Cardiac septum (tissue), 1 donor: ENCODE data around the gene FAXC. TPM values are rescaled to one million over a fixed set of nuclear protein-coding genes. Genes with fewer than 3 reads are reported as not detected.
A peak's percentile ranks its signal among the peaks of the same experiment; 100 is the strongest.

Source experiments
- DNase-seq: peaks from one replicate; pipeline ENCODE4 v3.0.0-alpha.2; 2020; ENCODE audit warnings: low spot score
- intact Hi-C: fragments of 100-400 bp; cut with DNase I; formaldehyde crosslinking; loops from one replicate; pipeline ENCODE4 v1.14.0; 2022
- long read RNA-seq: library from polyadenylated mRNA; unstranded; transcript quantifications from one replicate; pipeline ENCODE4 v2.0.0, GENCODE V29; 2021
- total RNA-seq: library from RNA; stranded (reverse); fragmentation: NEBNext Ultra II Directional; extraction: Animal tissue kit (Norgen Biotek cat#: 25700); gene quantifications from one replicate; pipeline ENCODE4 v1.2.1, GENCODE V29; 2021
- donor health status: DM: no; HTN: no; CAD: no.

Gene FAXC
- 0.57 TPM for total RNA-seq
- long read RNA-seq, full-length matches to known transcripts: 1 of 1 reads
- long read RNA-seq, partial matches to known transcripts: 0 of 1 reads
- long read RNA-seq, other reads (novel, unspliced or antisense): 0 of 1 reads

DNA sequence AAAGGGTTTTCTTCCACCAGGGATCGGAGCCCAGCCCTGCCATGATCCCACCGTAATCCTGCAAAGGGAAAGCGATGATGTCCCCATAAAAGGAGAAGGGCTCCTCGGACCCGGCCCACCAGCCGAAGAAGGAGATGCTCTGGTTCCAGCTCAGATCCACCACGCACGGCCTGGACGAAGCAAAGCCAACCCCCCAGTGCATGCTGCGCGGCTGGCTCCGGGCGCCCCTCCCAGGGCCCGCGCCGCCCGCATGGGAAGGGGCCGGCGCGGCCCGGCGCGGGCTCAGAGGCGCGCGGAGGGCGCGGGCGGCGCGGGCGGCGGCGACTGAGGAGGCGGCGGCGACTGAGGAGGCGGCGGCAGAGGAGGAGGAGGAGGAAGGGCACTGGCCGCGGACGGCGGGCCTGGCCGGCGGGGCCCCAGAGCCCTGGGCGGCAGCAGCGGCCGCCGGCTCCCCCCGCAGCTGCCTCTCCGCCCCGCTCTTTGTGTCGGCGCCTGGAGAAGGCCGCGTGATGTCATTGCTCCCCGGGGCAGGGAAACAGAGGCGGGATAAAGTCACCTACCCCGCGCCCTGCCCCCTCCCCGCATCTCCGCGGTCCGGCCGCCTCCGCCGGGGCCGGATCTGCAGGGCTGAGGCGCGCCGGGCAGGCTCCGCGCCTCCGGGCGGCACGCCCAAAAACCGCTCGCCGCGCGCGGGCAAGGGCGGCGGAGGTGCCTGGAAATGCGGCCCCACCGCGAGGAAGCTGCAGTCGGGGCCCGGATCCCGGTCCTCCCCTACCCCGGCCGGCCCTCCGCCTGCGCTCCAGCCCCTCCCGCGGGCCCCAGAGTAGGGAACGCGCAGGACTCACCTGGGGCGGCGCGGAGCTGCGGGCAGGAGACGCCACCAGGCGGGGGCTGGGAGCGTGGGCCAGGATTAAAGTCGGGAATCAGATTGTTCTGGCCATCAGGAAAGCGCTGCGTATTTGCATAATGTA is at the start of gene FAXC:
TSS of gene FAXC (minus strand) at position 504 of the 971 bp plus-strand sequence. CDS start at position 202, 302 bp downstream.
- no peak for DNase-seq
- intact Hi-C loops: no loop called here

DNA sequence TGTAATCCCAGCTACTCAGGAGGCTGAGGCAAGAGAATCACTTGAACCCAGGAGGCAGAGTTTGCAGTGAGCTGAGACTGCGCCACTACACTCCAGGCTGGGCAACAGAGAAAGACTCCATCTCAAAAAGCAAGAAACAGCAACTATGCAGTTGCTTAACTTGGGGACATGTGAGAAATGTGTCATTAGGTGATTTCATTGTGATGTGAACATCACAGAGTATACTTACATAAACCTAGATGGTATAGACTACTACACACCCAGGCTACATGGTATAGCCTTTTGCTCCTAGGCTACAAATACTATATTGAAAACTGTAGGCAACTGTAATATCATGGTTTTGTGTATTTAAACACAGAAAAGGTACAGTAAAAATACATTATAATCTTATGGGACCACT is 47.8 kb upstream of the FAXC start:
- DNase-seq: no peak
- intact Hi-C loops: no loop called here

DNA sequence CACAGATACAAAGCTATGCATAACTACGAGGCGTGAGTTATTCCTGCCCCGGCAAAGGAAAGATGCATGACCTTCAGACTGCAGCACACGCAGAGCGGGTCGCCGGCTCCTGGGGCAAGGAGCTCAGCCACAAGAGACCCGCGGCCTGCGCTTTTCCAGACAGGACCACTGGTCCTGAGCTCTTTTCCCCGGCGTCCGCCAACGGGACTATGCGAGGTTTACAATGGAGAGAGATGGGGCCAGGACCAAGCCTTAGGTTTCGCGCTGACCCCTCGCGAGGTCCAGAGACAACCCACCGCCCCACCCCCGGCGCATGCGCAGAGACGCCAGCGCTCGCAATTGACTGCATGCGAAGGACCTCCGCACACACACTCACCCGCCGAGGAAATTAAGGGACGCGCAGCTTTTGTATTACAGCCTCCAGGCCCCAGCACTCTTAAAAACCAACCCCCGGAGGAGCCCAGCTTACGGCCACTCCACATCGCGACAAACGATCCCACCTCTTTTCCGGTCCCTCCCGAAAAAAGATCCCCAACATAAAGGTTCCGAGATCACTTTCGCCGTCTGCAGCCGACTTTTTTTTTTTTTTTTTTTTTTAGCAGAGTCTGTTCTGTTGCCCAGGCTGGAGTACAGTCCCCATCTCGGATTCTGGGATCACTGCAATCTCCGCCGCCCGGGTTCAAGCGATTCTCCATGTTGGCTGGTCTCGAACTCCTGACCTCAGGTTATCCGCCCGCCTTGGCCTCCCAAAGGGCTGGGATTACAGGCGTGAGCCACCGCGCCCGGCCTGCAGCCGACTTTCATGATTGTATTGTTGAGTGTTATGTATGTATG is 44.4 kb upstream of the FAXC start, which contains the start of gene COQ3:
TSS of gene COQ3 (minus strand) at position 498 of the 834 bp plus-strand sequence. CDS start at position 482, 16 bp downstream.
- DNase-seq: peak; percentile 82
- intact Hi-C loops: loop anchor here (2.0 kb wide), 1 partner anchor 31 kb away; the partner anchor contains the start of gene PNISR

DNA sequence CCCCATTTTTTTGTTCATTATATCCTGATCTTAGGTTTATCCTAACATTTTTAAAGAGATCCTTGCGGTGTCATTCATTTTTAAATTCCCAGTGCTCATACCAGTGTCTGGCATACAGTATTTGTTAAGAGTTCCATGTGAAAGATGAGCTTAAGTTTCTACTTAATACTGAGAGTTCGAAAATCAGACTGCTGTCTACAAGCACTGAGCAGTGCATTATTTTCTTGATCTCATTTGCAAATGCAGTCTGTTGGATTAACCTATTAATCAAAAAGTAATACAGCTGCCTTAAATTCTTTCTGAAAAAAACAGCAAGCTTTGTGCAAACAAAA is 43.9 kb upstream of the FAXC start:
- intact Hi-C loops: no loop called here
- no peak for DNase-seq

DNA sequence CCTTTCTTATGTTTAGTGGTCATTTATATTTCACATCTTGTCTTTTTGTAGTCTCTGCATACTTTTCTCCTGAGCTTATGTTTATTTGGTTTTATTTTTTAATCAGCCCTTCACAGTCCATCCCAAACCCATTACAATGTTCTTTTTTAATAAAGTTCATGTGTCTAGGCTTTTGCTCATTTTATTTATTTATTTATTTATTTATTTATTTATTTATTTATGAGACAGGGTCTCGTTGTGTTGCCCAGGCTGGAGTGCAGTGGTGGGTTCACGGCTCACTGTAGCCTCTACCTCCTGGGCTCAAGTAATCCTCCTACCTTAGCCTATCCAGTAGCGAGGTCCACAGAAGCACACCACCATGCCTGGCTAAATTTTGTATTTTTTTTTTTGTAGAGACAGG is 41.4 kb upstream of the FAXC start:
- intact Hi-C loops: no loop called here
- DNase-seq: no peak

DNA sequence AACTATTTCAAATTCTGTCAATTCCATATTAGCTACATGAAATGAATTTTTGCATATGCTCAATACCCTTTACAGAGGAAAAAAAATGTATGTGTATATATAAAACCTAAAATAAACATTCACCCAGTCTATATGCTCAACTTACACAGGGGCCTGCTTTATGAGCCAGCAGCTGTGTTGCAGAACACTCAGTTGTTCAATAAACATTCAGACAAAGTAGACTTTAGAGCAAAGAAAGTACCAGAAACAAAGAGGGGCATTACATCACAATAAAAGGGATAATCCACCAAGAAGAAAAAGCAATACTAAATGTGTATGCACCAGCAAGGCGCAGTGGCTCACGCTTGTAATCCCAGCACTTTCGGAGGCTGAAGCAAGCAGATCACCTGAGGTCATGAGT is 35.0 kb upstream of the FAXC start:
- DNase-seq: no peak
- intact Hi-C loops: no loop called here

DNA sequence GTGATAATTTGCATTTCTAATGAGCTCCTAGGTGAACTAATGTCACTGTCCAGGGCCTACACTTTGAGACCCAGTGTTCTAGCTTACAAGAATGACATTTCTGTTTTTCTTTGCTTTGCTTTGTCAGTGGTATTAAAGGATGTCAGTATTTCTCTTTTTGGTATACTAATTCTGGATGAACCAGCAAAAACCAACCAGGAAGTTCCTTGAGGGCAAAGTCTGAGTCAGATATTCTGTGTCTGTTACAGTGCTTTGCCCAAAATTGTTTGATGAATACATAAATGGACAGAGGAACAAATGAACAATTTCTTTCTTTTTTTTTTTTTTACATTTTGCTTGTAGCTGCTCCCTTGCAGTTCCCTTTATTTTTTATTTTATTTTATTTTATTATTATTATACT is 29.2 kb upstream of the FAXC start:
- DNase-seq: no peak
- intact Hi-C loops: no loop called here

DNA sequence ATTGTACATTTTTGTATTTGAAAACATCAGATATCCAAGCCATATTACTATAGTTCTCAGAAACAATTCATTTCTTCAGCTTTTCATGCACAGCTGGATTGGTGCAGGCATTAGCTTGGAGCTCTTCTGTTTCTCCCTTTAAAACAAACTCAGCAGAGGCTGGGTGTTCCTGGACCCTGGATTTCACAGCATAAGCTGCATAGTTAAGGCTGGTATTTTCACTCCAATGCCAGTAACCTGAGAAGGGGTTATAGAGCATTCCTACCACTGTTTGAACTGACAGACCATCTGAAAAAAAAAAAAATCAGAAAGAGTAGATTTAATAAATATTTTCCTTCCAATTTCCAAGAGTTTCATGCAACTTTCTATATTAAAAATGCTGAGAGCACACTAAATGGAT is 20.1 kb upstream of the FAXC start:
- DNase-seq: no peak
- intact Hi-C loops: no loop called here

DNA sequence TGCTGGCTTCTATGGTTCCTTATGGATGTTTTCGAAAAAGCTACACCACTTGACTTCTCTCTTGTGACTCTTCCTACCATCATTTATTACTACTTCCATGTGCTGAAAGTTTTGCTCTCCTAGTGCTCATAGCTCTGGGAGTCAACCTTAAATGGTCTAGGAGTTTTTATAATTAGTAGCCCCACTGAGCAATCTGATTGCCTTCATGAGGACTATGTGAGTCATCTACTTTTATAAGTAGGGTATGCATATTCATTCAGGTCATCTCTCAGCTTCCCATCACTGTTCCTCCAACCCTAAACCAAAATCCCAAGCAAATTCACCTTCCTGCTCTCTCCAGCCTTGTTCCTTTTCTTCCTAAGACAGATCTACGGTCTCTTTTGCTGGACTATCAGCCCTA is 17.4 kb upstream of the FAXC start:
- DNase-seq: no peak
- intact Hi-C loops: no loop called here

DNA sequence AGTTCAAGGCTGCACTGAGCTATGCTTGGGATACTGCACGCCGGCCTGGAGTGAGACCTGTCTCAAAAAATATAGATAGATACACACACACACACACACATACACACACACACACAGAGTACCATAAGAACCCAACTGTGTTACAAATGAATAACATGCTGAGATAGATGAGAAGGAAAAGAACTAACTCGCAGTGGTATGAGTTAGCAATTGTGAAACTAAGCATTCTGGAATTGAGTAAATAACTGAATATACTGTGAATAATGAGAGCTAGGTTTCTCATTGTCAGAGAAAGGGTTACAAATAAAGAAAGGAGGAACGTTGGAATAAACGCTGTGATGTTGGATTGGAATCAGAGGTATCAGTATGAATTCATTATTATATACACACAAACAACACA is 14.6 kb upstream of the FAXC start:
- no peak for DNase-seq

DNA sequence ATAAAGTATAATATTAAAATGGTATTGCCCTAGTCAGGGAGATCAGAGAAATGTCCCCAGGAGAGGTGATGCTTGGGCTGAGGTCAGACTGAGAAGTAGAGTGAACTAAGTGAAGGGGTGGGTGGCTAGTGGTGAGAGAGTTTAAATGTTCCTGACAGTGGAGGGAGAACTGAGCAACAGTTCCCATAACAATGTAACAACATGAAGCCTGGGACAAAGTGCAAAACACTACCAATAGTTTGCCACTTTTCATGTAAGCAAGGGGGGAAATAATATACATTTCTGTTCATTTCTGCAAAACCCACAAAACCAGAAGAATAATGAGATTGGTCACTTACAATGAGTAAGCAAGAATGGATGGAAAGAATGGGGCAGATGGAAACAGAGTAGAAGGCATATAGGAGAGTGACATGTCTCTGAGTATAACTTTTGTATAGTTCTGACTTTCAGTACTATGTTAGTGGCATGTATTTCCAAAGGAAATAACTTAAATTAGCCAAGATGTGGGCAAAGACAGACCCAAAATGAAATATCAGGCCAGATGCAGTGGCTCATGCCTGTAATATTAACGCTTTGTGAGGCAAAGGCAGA is 13.3 kb upstream of the FAXC start:
- DNase-seq: no peak

More for the DNA sequence above, 14.6 kb upstream of the FAXC start:
- intact Hi-C loops: no loop called here

DNA sequence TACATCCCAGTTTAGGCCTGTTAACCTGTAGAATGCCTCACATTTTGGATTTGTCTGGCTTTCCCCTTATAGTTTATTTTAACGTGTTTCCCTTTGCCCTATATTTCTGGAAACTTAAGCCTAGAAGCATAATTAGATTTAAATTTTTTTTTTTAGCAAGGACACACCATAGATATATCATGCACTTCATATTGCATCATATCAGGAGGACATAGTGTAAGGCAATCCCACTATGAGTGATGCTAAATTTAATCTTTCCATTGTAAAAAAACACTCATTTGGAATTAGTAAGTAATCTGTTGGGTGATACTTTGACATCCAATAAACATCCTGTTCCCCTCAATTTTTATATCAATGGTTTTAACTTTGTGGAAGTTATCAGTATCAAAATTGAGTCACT is 10.3 kb upstream of the FAXC start:
- intact Hi-C loops: no loop called here
- DNase-seq: no peak

More for the DNA sequence above, 13.3 kb upstream of the FAXC start:
- intact Hi-C loops: no loop called here

DNA sequence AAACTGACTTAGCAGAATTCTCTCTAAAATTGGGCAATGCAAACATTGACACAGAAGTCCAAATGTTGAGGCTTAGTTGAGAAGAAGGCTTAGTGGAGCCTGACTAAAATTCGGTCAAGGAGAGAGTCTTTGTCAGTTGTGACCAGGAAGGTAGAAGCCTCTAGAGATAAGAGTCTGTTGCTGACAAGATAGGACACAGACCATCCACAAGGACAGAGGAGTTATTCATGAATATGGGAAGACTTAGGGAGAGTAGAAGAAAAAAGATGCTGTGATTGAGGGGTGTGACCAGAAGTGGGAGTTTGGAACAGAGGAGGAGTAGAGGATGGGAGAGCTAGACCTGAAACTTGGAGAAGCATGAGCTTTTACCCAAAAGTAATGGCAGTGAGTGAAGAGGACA is 7.2 kb upstream of the FAXC start:
- intact Hi-C loops: no loop called here

DNA sequence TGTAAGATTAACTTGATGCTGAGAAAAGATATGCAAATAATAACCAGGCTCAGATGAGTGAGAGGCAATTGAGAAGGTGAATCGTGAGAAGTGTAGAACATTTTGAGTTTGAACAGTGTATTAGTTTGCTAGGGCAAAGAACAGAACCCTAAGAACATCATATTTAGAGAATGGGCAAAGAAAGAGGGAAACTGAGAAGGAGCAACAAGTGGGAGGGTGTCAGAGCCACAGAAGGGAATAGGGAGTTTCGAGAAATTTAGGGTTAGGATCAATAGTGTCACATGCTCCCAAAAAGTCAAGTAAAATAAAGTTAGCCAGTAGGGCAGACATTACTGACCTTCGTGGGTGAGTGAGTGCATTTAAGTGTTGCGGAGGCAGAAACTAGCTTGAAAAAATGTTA is 5.5 kb upstream of the FAXC start:
- intact Hi-C loops: no loop called here
- no peak for DNase-seq

More for the DNA sequence above, 7.2 kb upstream of the FAXC start:
- no peak for DNase-seq

DNA sequence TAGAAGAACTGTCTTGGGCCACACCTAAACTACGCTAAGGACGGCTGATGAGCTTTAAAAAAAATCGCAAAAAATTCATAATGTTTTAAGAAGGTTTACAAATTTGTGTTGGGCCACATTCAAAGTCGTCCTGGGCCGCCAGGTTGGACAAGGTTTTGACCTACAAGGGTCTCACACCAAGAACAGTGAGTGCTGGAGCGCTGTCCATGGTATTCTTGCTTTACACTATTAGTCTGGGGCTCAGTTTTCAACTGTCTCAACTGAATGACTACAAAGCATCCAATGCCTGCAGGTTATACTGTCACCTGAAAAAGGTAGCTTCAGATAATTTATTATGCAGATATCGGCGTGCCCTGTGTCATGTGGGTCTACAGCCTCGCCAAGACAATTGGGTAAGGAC is 3.7 kb upstream of the FAXC start:
- intact Hi-C loops: no loop called here
- no peak for DNase-seq

DNA sequence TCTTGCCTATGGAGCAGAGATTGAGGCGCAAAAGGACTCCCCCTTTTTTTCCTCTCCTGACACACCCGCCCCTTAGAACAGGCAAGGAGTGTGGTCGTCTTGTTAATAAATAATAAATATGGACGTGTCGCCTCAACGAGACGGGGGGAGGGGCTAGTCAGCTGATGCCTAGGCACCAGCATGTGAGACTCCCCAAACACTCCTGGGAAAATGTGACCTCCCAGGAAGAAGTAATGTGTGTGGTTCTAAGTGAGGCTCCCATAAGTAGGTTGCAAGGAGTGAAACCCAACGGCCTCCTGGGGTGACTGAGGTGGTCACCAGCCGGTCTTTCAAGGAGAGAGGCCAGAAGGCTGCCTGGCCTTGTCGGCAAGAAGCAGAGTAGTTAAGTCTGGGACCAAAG is 1.1 kb upstream of the FAXC start:
- no peak for DNase-seq
- intact Hi-C loops: no loop called here

DNA sequence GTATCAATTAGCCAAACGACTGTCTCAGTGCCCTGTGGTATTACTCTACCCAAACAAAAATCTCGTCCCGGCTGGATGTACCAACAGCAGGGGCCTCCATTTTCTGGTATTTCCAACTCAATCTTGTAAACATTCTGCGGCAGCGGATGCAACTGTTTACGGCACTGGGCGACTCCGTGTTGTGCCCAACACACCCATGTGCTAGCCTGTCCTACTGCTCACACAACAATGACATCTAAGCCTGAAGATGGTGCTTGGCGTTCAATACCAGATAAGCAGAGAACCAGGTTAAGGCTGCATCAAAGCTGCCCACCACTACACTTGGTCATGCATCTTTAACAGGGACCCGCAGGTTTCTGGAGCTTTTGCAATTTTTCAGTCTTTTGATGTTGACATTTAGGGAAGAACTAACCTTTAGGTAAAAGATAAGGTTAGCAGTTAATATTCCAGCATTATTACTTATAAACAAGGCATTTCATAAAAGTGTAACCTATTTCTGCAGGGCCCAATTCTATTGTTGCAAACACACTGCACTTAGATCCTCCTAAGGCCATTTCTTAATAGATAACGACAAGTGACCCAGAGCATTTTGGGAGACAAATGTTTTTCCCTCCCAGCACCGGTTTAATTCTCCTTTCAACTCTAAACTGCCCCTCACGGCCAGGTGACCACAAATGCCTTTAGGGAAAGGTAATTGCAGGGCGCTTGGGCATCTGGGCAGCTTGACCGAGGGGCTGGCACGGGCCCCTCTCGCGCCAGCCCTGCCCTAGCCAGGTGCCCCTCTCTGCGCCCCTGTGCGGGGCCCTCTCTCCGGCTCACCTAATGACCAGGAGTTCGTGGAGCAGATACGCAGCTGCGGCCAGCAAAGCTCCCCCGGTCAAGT is 945 bp downstream of the FAXC start:
- DNase-seq: no peak
- intact Hi-C loops: no loop called here

DNA sequence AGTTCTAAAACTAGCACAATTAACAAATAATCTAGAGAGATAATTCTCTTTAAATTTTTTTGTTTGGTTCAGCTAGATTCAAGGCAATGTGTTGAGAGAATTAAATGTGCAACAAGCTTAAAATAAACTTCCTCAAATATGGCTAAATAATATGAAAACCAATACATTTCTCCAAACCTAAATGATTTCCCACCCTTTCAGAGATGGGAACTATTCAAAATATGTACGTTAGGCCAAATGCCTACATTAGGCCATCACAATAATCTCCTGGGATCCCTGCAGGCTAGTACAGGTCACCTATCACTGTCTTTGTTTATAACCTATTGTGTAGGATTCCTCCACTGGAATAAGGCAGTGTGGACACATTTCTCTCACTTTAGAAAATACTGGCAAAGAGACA is 1.7 kb downstream of the FAXC start:
- no peak for DNase-seq
- intact Hi-C loops: no loop called here

DNA sequence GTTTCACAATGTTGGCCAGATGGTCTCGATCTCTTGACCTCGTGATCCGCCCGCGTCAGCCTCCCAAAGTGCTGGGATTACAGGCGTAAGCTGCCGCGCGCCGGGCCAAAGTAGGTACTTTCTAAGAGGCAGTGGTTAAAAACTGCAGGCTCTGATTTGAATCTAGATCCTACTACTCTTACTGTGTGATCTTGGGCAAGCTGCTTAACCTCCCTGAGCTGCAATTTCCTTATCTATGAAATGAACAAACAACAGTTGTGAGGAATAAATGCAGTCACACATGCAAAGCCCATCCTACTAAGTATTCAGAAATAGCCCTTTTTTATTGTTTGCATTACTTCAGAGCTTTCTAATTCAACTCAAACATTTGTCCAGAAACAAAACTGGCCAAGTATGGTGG is 2.9 kb downstream of the FAXC start:
- no peak for DNase-seq
- intact Hi-C loops: no loop called here
